DMS 273 (cell line): ENCODE results near the gene TMEM266.
A peak's percentile ranks its signal among the peaks of the same experiment; 100 is the strongest.

Experiments used
- DNase-seq: peaks from one replicate; lab custom pipeline; 2025; ENCODE audit not compliant: unreplicated experiment; lab: John Stamatoyannopoulos, UW

Gene TMEM266

DNA sequence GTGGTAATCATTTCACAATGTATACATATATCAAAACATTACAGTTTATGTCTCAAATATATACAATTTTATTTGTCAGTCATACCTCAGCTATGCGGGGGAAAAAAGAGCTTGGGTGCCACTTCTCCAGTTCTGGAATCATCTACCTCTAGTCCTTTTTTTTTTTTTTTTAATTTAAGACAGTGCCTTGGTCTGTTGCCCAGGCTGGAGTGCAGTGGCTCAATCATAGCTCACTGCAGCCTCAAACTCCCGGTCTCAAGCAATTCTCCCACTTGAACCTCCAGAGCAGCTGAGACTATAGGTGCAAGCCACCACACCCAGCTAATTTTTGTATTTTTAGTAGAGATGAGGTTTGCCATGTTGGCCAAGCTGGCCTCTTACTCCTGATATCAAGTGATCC, 67.4 kb downstream of the TMEM266 start:
- DNase-seq, result no peak

DNA sequence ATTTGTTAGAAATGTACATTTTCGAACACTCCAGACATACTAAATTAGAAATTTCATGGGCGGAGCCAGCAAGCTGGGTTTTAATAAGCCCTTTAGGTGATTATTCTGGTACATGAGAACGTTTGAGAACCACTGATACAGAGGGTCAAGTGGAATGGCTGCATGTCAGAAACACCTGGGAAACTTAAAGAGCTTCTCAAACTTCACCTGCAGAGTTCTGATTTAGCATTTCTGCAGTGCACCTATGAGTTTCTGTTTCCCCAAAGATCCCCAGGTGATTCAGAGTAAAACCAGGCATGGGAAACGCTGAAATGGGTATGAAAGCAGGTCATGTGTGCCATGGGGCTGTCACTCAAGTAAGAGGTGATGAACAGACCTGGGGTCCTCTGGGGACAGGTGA, 68.1 kb downstream of the TMEM266 start:
- no peak for DNase-seq

DNA sequence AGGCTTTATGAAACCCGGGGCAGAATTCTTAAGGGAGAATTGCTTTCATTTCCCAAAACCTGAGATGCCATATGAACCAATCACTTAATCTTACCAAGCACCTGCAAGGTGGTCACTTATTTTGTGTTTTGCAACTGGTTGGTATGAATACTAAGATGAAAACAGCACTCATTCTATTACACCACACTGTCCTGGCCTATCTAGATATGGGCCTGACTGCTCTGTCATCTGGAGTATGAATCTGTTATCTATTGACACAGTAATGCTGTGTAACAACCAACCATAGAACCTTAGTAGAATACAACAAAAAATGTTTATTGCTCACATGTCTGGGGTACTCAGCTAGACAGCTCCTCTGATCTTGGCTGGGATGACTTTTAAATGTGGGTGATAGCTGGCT, 74.8 kb downstream of the TMEM266 start:
- no peak for DNase-seq

DNA sequence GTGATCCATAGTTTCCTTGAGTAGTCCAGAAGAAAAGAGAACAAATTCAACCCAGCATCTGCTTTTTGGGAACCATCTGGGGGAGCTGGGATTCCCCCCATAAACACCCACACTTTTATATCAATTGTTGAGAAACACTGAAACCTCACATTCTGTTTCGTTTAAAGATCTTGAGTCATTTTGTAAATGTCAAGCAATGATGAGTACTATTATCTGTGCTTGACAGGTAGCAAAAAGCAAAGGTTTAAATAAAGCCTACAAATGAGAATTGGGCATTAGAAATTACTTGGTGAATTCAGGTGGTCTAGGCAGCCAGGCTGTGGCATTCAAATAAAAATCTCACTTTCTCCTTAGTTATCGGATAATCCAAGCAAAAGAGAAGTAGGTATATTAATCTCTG, 75.7 kb downstream of the TMEM266 start:
- DNase-seq, result no peak

- no peak for DNase-seq
These were observed 78.7 kb downstream of the TMEM266 start for GRCh38 chr15:76138436-76138835.

GRCh38 chr15:76139368-76140073, 79.7 kb downstream of the TMEM266 start:
- peak; percentile 86 for DNase-seq

GRCh38 chr15:76140074-76140464, 80.3 kb downstream of the TMEM266 start:
- peak; percentile 12 for DNase-seq

DNA sequence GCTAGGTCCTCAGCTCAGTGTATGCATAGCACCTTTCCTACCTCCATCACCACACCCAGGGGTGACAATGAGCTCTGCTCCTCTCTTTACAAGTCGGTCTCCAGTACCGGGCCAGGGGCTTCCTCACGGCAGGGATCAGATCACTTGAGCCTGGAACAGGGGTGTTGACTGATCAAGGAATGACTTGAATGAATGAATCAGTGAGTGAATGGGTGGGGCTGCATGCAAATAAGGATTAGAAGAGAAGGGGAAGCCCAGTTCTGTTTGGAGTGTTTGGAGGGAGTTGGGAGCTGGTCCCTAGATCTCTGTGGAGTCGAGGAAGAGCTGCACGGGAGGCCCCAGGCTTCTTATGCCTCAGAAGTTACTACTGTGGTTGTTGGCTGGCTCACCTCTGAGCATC, 87.0 kb downstream of the TMEM266 start:
- no peak for DNase-seq

- DNase-seq, result peak; percentile 77
These were observed 88.3 kb downstream of the TMEM266 start for GRCh38 chr15:76147906-76148570.

DNA sequence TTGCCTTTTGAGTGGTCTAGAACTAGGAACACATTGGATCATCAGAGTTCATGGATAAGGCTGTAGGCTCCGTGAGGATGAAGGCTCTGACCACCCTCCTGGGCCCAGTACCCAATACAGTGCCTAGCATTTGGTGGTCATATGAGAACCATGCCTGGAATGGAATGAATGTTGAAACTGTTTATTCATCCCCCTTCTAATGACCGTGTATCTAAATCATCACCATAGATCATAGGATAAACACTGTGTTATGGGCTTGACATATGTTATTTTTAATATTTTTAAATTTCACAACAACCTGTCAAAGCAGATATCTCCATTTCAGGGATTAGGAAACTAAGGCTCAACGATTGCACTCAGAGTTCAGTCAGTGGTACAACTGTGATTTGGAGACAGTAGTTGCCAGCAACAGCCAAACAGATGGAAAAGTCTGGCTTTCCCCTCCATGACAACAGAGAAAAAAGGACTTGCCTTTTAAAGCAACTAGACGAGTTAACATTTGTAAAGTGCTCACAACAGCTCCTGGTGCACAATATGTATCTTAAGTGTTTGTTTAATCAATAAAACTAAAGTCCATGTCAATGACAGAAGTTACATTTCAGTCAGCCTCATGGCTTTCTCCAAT, 89.6 kb downstream of the TMEM266 start:
- DNase-seq, result peak; percentile 27

- DNase-seq, result peak; percentile 86
These were observed 90.7 kb downstream of the TMEM266 start for GRCh38 chr15:76150513-76150912.

GRCh38 chr15:76150971-76151598, 91.3 kb downstream of the TMEM266 start:
- DNase-seq, result peak; percentile 95

GRCh38 chr15:76151599-76151974, 91.8 kb downstream of the TMEM266 start:
- DNase-seq, result no peak

- no peak for DNase-seq
These were observed 92.4 kb downstream of the TMEM266 start for GRCh38 chr15:76152197-76152596.

GRCh38 chr15:76153241-76154197, 93.7 kb downstream of the TMEM266 start:
- peak; percentile 91 for DNase-seq

- DNase-seq, result no peak
These were observed 95.9 kb downstream of the TMEM266 start for GRCh38 chr15:76155731-76156130.

- no peak for DNase-seq
These were observed 98.4 kb downstream of the TMEM266 start for GRCh38 chr15:76158226-76158625.

- no peak for DNase-seq
These were observed 99.0 kb downstream of the TMEM266 start for GRCh38 chr15:76158815-76159214.

GRCh38 chr15:76159282-76159681, 99.5 kb downstream of the TMEM266 start:
- DNase-seq, result no peak

GRCh38 chr15:76160426-76161152, 100.8 kb downstream of the TMEM266 start:
- DNase-seq, result no peak
